SK-N-SH treated with all-trans-retinoic acid at 6 μM for 48 hours (cell line): ENCODE data around the gene ST6GALNAC3.

Experiments
- ATAC-seq: fragments of 200-7000 bp; cut with Tn5 transposase; 3 replicates; pipeline ENCODE4 v1.9.1; 2020; ENCODE audit warnings: mild to moderate bottlenecking, moderate library complexity
- ARNTL ChIP-seq: fragments of 450-650 bp; formaldehyde crosslinking; IDR thresholded peaks from 2 replicates; pipeline ENCODE4 v1.5.0; 2020; ENCODE audit warnings: low read depth, mild to moderate bottlenecking, moderate library complexity, borderline replicate concordance
- CREB5 ChIP-seq: fragments of 250-450 bp; sonication (Bioruptor Pico); IDR thresholded peaks from 2 replicates; pipeline ENCODE4 v1.5.1; 2020; ENCODE audit warnings: low read depth, mild to moderate bottlenecking, moderate library complexity
- CSDC2 ChIP-seq: fragments of 250-450 bp; sonication (Bioruptor Pico); IDR thresholded peaks from 2 replicates; pipeline ENCODE4 v1.5.0; 2020; ENCODE audit warnings: mild to moderate bottlenecking, moderate library complexity
- ESRRG ChIP-seq: fragments of 250-450 bp; sonication (Bioruptor Pico); IDR thresholded peaks from 2 replicates; pipeline ENCODE4 v1.6.1; 2021; ENCODE audit warnings: mild to moderate bottlenecking
- GLIS3 ChIP-seq: fragments of 250-450 bp; sonication (Bioruptor Pico); IDR thresholded peaks from 2 replicates; pipeline ENCODE4 v1.5.0; 2020; ENCODE audit warnings: mild to moderate bottlenecking, moderate library complexity
- ISL1 ChIP-seq: fragments of 250-450 bp; sonication (Bioruptor Pico); IDR thresholded peaks from 2 replicates; pipeline ENCODE4 v2.1.2; 2022; ENCODE audit warnings: mild to moderate bottlenecking, moderate library complexity
- OSR1 ChIP-seq: fragments of 250-450 bp; sonication (Bioruptor Pico); IDR thresholded peaks from 2 replicates; pipeline ENCODE4 v1.8.0; 2022; ENCODE audit warnings: moderate library complexity, mild to moderate bottlenecking, inconsistent platforms
- PATZ1 ChIP-seq: fragments of 250-450 bp; sonication (Bioruptor Pico); IDR thresholded peaks from 2 replicates; pipeline ENCODE4 v1.8.0; 2020; ENCODE audit warnings: mild to moderate bottlenecking, moderate library complexity, borderline replicate concordance
- POU6F1 ChIP-seq: fragments of 250-450 bp; sonication (Bioruptor Pico); IDR thresholded peaks from 2 replicates; pipeline ENCODE4 v1.8.0; 2021; ENCODE audit warnings: low read depth, mild to moderate bottlenecking, moderate library complexity, borderline replicate concordance
- PPARA ChIP-seq: fragments of 250-450 bp; sonication (Bioruptor Pico); IDR thresholded peaks from 2 replicates; pipeline ENCODE4 v1.5.0; 2020; ENCODE audit warnings: mild to moderate bottlenecking, borderline replicate concordance
- RARB ChIP-seq: fragments of 250-450 bp; sonication (Bioruptor Pico); IDR thresholded peaks from 2 replicates; pipeline ENCODE4 v1.8.0; 2021; ENCODE audit warnings: mild to moderate bottlenecking, moderate library complexity
- TCF4 ChIP-seq: fragments of 250-450 bp; sonication (Bioruptor Pico); IDR thresholded peaks from 2 replicates; pipeline ENCODE4 v1.8.0; 2021; ENCODE audit warnings: mild to moderate bottlenecking, moderate library complexity, borderline replicate concordance
- TOX ChIP-seq: fragments of 250-450 bp; sonication (Bioruptor Pico); IDR thresholded peaks from 2 replicates; pipeline ENCODE4 v1.8.0; 2021; ENCODE audit warnings: mild to moderate bottlenecking, moderate library complexity, borderline replicate concordance
- TSHZ2 ChIP-seq: fragments of 250-450 bp; sonication (Bioruptor Pico); IDR thresholded peaks from 2 replicates; pipeline ENCODE4 v1.5.0; 2020; ENCODE audit warnings: mild to moderate bottlenecking, moderate library complexity
- ZC3H10 ChIP-seq: fragments of 250-450 bp; sonication (Bioruptor Pico); IDR thresholded peaks from 2 replicates; pipeline ENCODE4 v1.5.1; 2021; ENCODE audit warnings: mild to moderate bottlenecking, moderate library complexity
- ZFP3 ChIP-seq: fragments of 250-450 bp; sonication (Bioruptor Pico); IDR thresholded peaks from 2 replicates; pipeline ENCODE4 v1.5.0; 2020; ENCODE audit warnings: mild to moderate bottlenecking, moderate library complexity
- ZNF565 ChIP-seq: fragments of 450-650 bp; formaldehyde crosslinking; conservative IDR thresholded peaks from 2 replicates; pipeline ENCODE4 v1.5.0; 2020; ENCODE audit warnings: low read depth, mild to moderate bottlenecking, moderate library complexity
- ZNF70 ChIP-seq: fragments of 450-650 bp; formaldehyde crosslinking; IDR thresholded peaks from 2 replicates; pipeline ENCODE4 v1.5.0; 2020; ENCODE audit warnings: mild to moderate bottlenecking, moderate library complexity
- ZNF8 ChIP-seq: fragments of 450-650 bp; formaldehyde crosslinking; IDR thresholded peaks from 2 replicates; pipeline ENCODE4 v1.5.0; 2020; ENCODE audit warnings: mild to moderate bottlenecking, moderate library complexity

The ST6GALNAC3 gene

GRCh38 chr1:76593618-76594017 lies 519.1 kb downstream of the ST6GALNAC3 start:
- TF ChIP-seq PATZ1 (CRISPR knock-in tag) (no peak), TSHZ2 (CRISPR knock-in tag) (no peak), ZNF70 (CRISPR knock-in tag) (no peak), ZNF565 (CRISPR knock-in tag) (no peak), OSR1 (CRISPR knock-in tag) (no peak), ESRRG (CRISPR knock-in tag) (no peak), GLIS3 (no peak), RARB (CRISPR knock-in tag) (no peak), TCF4 (CRISPR knock-in tag) (no peak), ZC3H10 (CRISPR knock-in tag) (no peak), PPARA (CRISPR knock-in tag) (no peak)
- no peak for ATAC-seq

GRCh38 chr1:76595024-76595423 lies 520.5 kb downstream of the ST6GALNAC3 start:
- no peak for ATAC-seq
- TF ChIP-seq ZFP3, result no peak
- no peak for TF ChIP-seq POU6F1 (CRISPR knock-in tag)
- no peak for TF ChIP-seq PPARA (CRISPR knock-in tag)
- no peak for TF ChIP-seq ESRRG (CRISPR knock-in tag)
- no peak for TF ChIP-seq TOX
- no peak for TF ChIP-seq ZNF70 (CRISPR knock-in tag)
- TF ChIP-seq RARB (CRISPR knock-in tag), result no peak
- no peak for TF ChIP-seq TCF4 (CRISPR knock-in tag)
- TF ChIP-seq CREB5 (CRISPR knock-in tag), result no peak
- no peak for TF ChIP-seq ZNF8 (CRISPR knock-in tag)
- TF ChIP-seq ZC3H10 (CRISPR knock-in tag), result no peak

GRCh38 chr1:76601465-76601864 lies 526.9 kb downstream of the ST6GALNAC3 start:
- no peak for ATAC-seq
- TF ChIP-seq TSHZ2 (CRISPR knock-in tag) (no peak), ISL1 (CRISPR knock-in tag) (no peak), TOX (no peak), CREB5 (CRISPR knock-in tag) (no peak), POU6F1 (CRISPR knock-in tag) (no peak), CSDC2 (CRISPR knock-in tag) (no peak), PPARA (CRISPR knock-in tag) (no peak), ARNTL (CRISPR knock-in tag) (no peak), RARB (CRISPR knock-in tag) (no peak), ZNF8 (CRISPR knock-in tag) (no peak), PATZ1 (CRISPR knock-in tag) (no peak)
